HG02943 (cell line): ENCODE measurements around the gene AFG1L.
"Not testable (repeated sequence)": the region's sequence is repeated elsewhere in the genome, so short reads cannot be mapped to it uniquely, and the experiment has no call there.

Experiments
- ATAC-seq: cut with Tn5 transposase; IDR thresholded peaks from one replicate; pipeline ENCODE4 v1.9.1; 2021; ENCODE audit warnings: mild to moderate bottlenecking, low read depth, moderate library complexity; ENCODE audit not compliant: unreplicated experiment

Gene AFG1L

GRCh38 chr6:108406943-108407342, 112.1 kb downstream of the AFG1L start:
- ATAC-seq = no peak

GRCh38 chr6:108407904-108408827, 113.3 kb downstream of the AFG1L start:
- ATAC-seq = no peak

GRCh38 chr6:108408861-108409260, 114.0 kb downstream of the AFG1L start:
- ATAC-seq = no peak

GRCh38 chr6:108416047-108416833, 121.4 kb downstream of the AFG1L start:
- ATAC-seq = not testable (repeated sequence)

- ATAC-seq = no peak
Observed at GRCh38 chr6:108417027-108417426, 122.2 kb downstream of the AFG1L start.

- ATAC-seq = no peak
Observed at GRCh38 chr6:108419474-108419873, 124.6 kb downstream of the AFG1L start.

- ATAC-seq = no peak
Observed at GRCh38 chr6:108419934-108420609, 125.2 kb downstream of the AFG1L start.

GRCh38 chr6:108421366-108421765, 126.5 kb downstream of the AFG1L start:
- no peak for ATAC-seq

GRCh38 chr6:108423982-108424705, 129.3 kb downstream of the AFG1L start:
- ATAC-seq = no peak

GRCh38 chr6:108425428-108425827, 130.6 kb downstream of the AFG1L start:
- no peak for ATAC-seq

- no peak for ATAC-seq
Observed at GRCh38 chr6:108432143-108432542, 137.3 kb downstream of the AFG1L start.

GRCh38 chr6:108432792-108433191, 137.9 kb downstream of the AFG1L start:
- ATAC-seq = no peak

- no peak for ATAC-seq
Observed at GRCh38 chr6:108434222-108434621, 139.4 kb downstream of the AFG1L start.

GRCh38 chr6:108435391-108435790, 140.5 kb downstream of the AFG1L start:
- no peak for ATAC-seq

GRCh38 chr6:108436771-108437170, 141.9 kb downstream of the AFG1L start:
- ATAC-seq = no peak

- no peak for ATAC-seq
Observed at GRCh38 chr6:108437821-108438220, 143.0 kb downstream of the AFG1L start.

GRCh38 chr6:108438918-108439317, 144.1 kb downstream of the AFG1L start:
- no peak for ATAC-seq

- ATAC-seq = no peak
Observed at GRCh38 chr6:108441141-108441540, 146.3 kb downstream of the AFG1L start.

- no peak for ATAC-seq
Observed at GRCh38 chr6:108442770-108443520, 148.1 kb downstream of the AFG1L start.
